Vagina (tissue), 2 donors: ENCODE measurements around the gene CDC42. TPM values are rescaled to one million over a fixed set of nuclear protein-coding genes. Genes with fewer than 3 reads are reported as not detected.

Experiments
- DNase-seq, 2 donors: peaks; one replicate each; pipeline ENCODE4 v3.0.0-alpha.2; 2017; ENCODE audit errors: extremely low spot score in 2 of 2
- H3K27ac ChIP-seq: fragments of 200-600 bp; sonication (generic); one replicate; pipeline ENCODE4 v1.5.1; 2019
- H3K27me3 ChIP-seq: fragments of 200-600 bp; sonication (generic); one replicate; pipeline ENCODE4 v1.5.1; 2019
- H3K36me3 ChIP-seq, 2 donors: fragments of 200-600 bp; sonication (generic); one replicate each; pipeline ENCODE4 v1.5.1; 2017 to 2019
- H3K4me1 ChIP-seq: fragments of 200-600 bp; sonication (generic); one replicate; pipeline ENCODE4 v1.5.1; 2019
- H3K4me3 ChIP-seq, 2 donors: fragments of 200-600 bp; sonication (generic); 1 replicate in 1 of 2; 2 replicates in 1 of 2; pipeline ENCODE4 v1.5.1; 2016 to 2019
- H3K9me3 ChIP-seq: fragments of 200-600 bp; sonication (generic); one replicate; pipeline ENCODE4 v1.5.1; 2019
- CTCF ChIP-seq, 3 experiments: fragments of 450-650 bp in 2 of 3; fragments of 200-600 bp in 1 of 3; sonication (generic) in 1 of 3; IDR thresholded peaks; one replicate each; pipeline ENCODE4 v1.5.1; 2017 to 2019; ENCODE audit warnings: antibody characterized with exemption in 3 of 3, mild to moderate bottlenecking in 2 of 3, moderate library complexity in 2 of 3
- POLR2A ChIP-seq, 2 donors: fragments of 450-650 bp; IDR thresholded peaks; one replicate each; pipeline ENCODE4 v1.6.1; 2017; ENCODE audit warnings: antibody characterized with exemption in 2 of 2, mild to moderate bottlenecking in 2 of 2, moderate library complexity in 2 of 2
- POLR2AphosphoS5 ChIP-seq, 2 donors: sonication (generic); formaldehyde crosslinking; IDR thresholded peaks; one replicate each; pipeline ENCODE4 v1.9.0; 2017; ENCODE audit warnings: antibody characterized with exemption in 2 of 2, mild to moderate bottlenecking in 2 of 2, low read depth in 1 of 2; ENCODE audit not compliant: insufficient read depth in 1 of 2
- intact Hi-C: fragments of 100-400 bp; cut with DNase I; formaldehyde crosslinking; loops from one replicate; pipeline ENCODE4 v1.15.1; 2023
- total RNA-seq: library from RNA; depleted of rRNA; stranded (reverse); fragments of >200 nt; gene quantifications from one replicate; pipeline ENCODE4 v1.2.3, GENCODE V29; 2016

CDC42 gene
- total RNA-seq, 1 donor from 2014 or later = 141 TPM

DNA sequence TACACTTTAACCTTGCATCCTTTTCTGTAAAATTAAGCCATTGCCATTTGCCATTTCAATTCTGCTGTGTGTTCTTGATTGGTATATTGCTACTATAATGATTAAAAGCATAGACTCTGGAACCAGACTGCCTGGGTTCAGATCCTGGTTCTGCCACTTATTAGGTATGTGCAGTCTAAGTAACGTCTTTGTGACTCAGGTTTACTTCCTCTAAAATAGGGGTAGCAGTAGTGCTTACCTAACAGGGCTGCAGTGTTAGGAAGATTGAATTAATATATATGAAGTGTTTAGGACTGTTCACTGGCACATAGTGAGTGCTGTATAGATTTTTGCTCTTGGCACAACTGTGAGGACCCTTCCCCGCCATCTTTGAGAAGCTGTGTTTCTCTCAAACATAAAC, 4.4 kb downstream of the CDC42 start:
- no peak for DNase-seq
- Histone ChIP-seq H3K27me3 (no peaks in the 10 kb centered on the region), H3K36me3 (no peaks in the 10 kb centered on the region), H3K4me1 (peaks cover 82% of the 10 kb centered on the region), H3K9me3 (no peaks in the 10 kb centered on the region), H3K4me3 (no peak overlapping the region), H3K27ac (no peak overlapping the region)
- intact Hi-C loops = no loop called here
- TF ChIP-seq POLR2A (IDR thresholded peaks at IDR 0.05) (no peak), POLR2AphosphoS5 (IDR thresholded peaks at IDR 0.05; ENCODE audit: insufficient read depth in 1 of 2, low read depth in 1 of 2) (no peak), CTCF (IDR thresholded peaks at IDR 0.05) (no peak)

DNA sequence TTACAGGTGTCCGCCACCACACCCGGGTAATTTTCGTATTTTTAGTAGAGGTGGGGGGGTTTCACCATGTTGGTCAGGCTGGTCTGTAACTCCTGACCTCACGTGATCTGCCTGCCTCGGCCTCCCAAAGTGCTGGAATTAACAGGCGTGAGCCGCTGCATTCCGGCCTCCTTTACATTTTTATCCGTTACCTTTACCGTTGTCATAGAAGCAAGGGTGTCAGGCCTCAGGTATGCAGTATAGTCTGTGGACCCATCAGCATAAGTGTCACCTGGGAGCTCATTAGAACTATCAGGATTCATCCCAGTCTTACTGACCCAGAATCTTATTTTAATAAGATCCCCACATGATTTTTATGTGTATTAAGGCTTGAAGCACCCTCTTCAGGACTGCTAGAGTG, 5.4 kb downstream of the CDC42 start:
- Histone ChIP-seq H3K27me3 (no peaks in the 10 kb centered on the region), H3K4me3 (no peak overlapping the region), H3K36me3 (no peaks in the 10 kb centered on the region), H3K4me1 (peaks cover 91% of the 10 kb centered on the region), H3K9me3 (no peaks in the 10 kb centered on the region), H3K27ac (no peak overlapping the region)
- TF ChIP-seq POLR2AphosphoS5 (IDR thresholded peaks at IDR 0.05; ENCODE audit: insufficient read depth in 1 of 2, low read depth in 1 of 2) = no peak
- no peak for TF ChIP-seq CTCF (IDR thresholded peaks at IDR 0.05)
- TF ChIP-seq POLR2A (IDR thresholded peaks at IDR 0.05) = no peak
- DNase-seq = peak in 1 of 2 donors; percentile 11
- intact Hi-C loops = no loop called here

DNA sequence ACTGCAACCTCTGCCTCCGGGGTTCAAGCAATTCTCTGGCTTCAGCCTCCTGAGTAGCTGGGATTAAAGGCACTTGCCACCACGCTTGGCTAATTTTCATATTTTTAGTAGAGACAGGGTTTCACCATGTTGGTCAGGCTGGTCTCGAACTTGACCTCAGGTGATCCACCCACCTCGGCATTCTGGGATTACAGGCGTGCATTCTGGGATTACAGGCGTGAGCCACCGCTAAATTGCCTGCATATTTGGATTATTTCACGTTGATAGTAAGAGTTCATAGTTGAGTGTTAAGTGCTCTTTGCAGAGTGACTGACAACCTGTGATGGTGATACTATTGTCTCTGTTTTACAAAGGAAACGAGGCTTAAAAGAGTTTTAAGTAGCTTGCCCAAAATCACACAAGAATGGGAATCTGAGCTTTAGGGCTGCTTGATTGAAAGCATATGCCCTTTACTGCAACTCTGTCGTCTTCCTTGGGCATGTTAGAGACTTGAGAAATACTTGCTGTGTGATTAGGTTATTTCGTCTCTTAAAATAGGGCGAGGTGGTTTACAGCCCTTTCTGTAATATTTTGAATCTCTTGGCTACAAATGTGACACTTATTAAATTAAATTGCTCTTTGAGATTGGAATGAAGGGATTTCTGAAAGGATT, 12.4 kb downstream of the CDC42 start:
- no peaks in the 10 kb centered on the region for H3K36me3 ChIP-seq
- TF ChIP-seq POLR2AphosphoS5 (IDR thresholded peaks at IDR 0.05; ENCODE audit: insufficient read depth in 1 of 2, low read depth in 1 of 2) = no peak
- no peak for TF ChIP-seq CTCF (IDR thresholded peaks at IDR 0.05)
- no peak for TF ChIP-seq POLR2A (IDR thresholded peaks at IDR 0.05)
- no peaks in the 10 kb centered on the region for H3K27me3 ChIP-seq
- peaks cover 100% of the 10 kb centered on the region for H3K4me1 ChIP-seq
- H3K4me3 ChIP-seq = no peak overlapping the region
- H3K9me3 ChIP-seq = no peaks in the 10 kb centered on the region
- no peak overlapping the region for H3K27ac ChIP-seq
- intact Hi-C loops = no loop called here
- DNase-seq = no peak

DNA sequence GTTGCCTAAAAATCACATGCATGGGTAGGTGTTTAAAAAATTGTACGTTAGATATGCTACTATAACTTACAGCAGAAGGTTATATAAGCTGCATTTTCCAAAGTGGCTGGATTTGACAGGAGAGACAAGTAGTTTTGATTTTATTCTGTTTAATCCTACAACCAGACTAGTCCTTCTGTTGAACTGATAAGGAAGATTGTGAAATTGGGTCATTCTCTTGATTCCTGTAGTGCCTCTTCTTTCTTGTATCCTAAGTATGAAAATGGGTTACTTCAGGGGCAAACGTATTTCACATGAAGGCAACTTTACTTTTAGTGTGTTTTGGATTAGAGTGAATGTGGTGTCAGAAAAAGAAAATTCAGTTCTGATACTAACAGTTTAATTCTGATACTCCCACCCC, 19.0 kb downstream of the CDC42 start:
- Histone ChIP-seq H3K36me3 (peaks cover 0 to 4% of the 10 kb centered on the region in 2 donors), H3K27me3 (no peaks in the 10 kb centered on the region), H3K27ac (no peak overlapping the region), H3K4me1 (peaks cover 92% of the 10 kb centered on the region), H3K9me3 (no peaks in the 10 kb centered on the region), H3K4me3 (no peak overlapping the region)
- intact Hi-C loops = no loop called here
- TF ChIP-seq POLR2AphosphoS5 (IDR thresholded peaks at IDR 0.05; ENCODE audit: insufficient read depth in 1 of 2, low read depth in 1 of 2) (no peak), CTCF (IDR thresholded peaks at IDR 0.05) (no peak)
- DNase-seq = no peak

DNA sequence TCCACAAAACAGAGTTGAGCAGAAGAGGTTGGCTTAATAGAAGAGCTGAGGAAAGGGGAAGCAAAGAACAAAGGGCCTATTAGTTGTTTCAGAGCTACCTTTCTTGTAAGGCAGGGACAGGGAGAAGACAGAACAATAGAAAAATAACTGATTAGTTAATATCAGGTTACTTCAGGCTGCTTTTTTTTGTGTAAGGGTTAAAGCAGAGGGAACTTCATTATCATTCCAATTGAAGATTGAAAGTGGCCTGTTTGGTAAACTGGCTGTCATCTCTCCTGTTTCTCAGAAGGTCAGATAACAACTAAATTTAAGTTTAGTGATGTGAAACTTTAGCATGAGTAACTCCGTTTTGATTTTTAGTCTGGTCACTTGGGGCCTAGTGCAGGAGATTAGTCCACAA, 22.3 kb downstream of the CDC42 start:
- Histone ChIP-seq H3K36me3 (peaks cover 0 to 19% of the 10 kb centered on the region in 2 donors), H3K4me3 (no peak overlapping the region), H3K27me3 (no peaks in the 10 kb centered on the region), H3K9me3 (no peaks in the 10 kb centered on the region), H3K4me1 (peaks cover 82% of the 10 kb centered on the region), H3K27ac (no peak overlapping the region)
- TF ChIP-seq POLR2AphosphoS5 (IDR thresholded peaks at IDR 0.05; ENCODE audit: insufficient read depth in 1 of 2, low read depth in 1 of 2) (no peak), CTCF (IDR thresholded peaks at IDR 0.05) (no peak), POLR2A (IDR thresholded peaks at IDR 0.05) (no peak)
- intact Hi-C loops = no loop called here
- DNase-seq = no peak
